K562 (cell line): ENCODE results near the gene PLA2G4D. TPM values are rescaled to one million over a fixed set of nuclear protein-coding genes. Genes with fewer than 3 reads are reported as not detected.

Experiments
- ATAC-seq: fragments of 200-7000 bp; cut with Tn5 transposase; 3 replicates; pipeline ENCODE4 v1.9.1; 2020; ENCODE audit warnings: moderate library complexity
- BruUV-seq: library from RNA; stranded (reverse); fragments of 400-500 nt; replicated peaks from 2 replicates; lab custom pipeline; 2021; lab: Mats Ljungman, UMichigan
- CTCF ChIA-PET: fragments of 300-600 bp; formaldehyde crosslinking; extraction: SDS; loops from one replicate; lab custom pipeline; 2021; ENCODE audit warnings: low intra/inter-chr PET ratio; lab: Yijun Ruan, JAX
- POLR2A ChIA-PET: fragments of 300-600, 350-650 bp; sonication (Branson Sonifier 250); formaldehyde crosslinking; extraction: SDS; loops from one replicate; lab custom pipeline; 2021; ENCODE audit warnings: antibody characterized with exemption, inconsistent platforms; lab: Yijun Ruan, JAX
- DNase-seq, 4 experiments: peaks; one replicate each; pipeline versions ENCODE4 v3.0.0 to v3.0.0-alpha.2; 2011 to 2018; ENCODE audit warnings: low spot score in 3 of 4, mixed read lengths in 3 of 4; ENCODE audit errors: extremely low read depth in 1 of 4
- FAIRE-seq: peaks from 2 replicates; lab custom pipeline; 2011; peaks lifted over from hg19 to GRCh38; lab: Jason Lieb, UNC
- H2AFZ ChIP-seq: 2 replicates; pipeline ENCODE4 v1.6.0; 2011; ENCODE audit warnings: low read depth, low read length, control low read depth, inconsistent platforms
- H3K27ac ChIP-seq: fragments of 200-600 bp; 3 replicates; pipeline ENCODE4 v1.8.0; 2011; ENCODE audit warnings: low read depth, mild to moderate bottlenecking, control low read depth, inconsistent platforms, low read length, moderate library complexity, mixed read lengths; ENCODE audit errors: extremely low read depth
- H3K27me3 ChIP-seq, 2 experiments: fragments of 300-600 bp in 1 of 2; 2 replicates in 1 of 2; 3 replicates in 1 of 2; pipeline versions ENCODE4 v1.6.0 to v1.8.0; 2011; ENCODE audit warnings: inconsistent platforms in 2 of 2, low read length in 2 of 2, mild to moderate bottlenecking in 1 of 2, mixed read lengths in 1 of 2, moderate library complexity in 1 of 2; ENCODE audit not compliant: control insufficient read depth in 2 of 2, insufficient read depth in 2 of 2
- H3K36me3 ChIP-seq: fragments of 300-600 bp; 3 replicates; pipeline ENCODE4 v1.8.0; 2011; ENCODE audit warnings: mild to moderate bottlenecking, low read length, inconsistent platforms; ENCODE audit not compliant: control insufficient read depth, insufficient read depth
- H3K4me1 ChIP-seq, 2 experiments: fragments of 200-600 bp in 1 of 2; replicated peaks in 1 of 2; 2 replicates in 1 of 2; 3 replicates in 1 of 2; pipeline versions ENCODE4 v1.5.1 to v1.8.0; 2011; ENCODE audit warnings: inconsistent platforms in 2 of 2, low read length in 2 of 2, mild to moderate bottlenecking in 1 of 2, mixed read lengths in 1 of 2, moderate library complexity in 1 of 2; ENCODE audit not compliant: control insufficient read depth in 2 of 2, insufficient read depth in 2 of 2
- H3K4me2 ChIP-seq: 2 replicates; pipeline ENCODE4 v1.6.1; 2011; ENCODE audit warnings: low read length, control low read depth, inconsistent platforms, mixed read lengths; ENCODE audit not compliant: insufficient read depth
- H3K4me3 ChIP-seq: fragments of 200-600 bp; sonication (generic), shearing (Covaris generic); 2 replicates; pipeline ENCODE4 v1.5.1; 2016; ENCODE audit warnings: control low read depth, inconsistent platforms
- H3K79me2 ChIP-seq: fragments of 200-600 bp; 3 replicates; pipeline ENCODE4 v1.8.0; 2011; ENCODE audit warnings: low read length, inconsistent platforms; ENCODE audit not compliant: control insufficient read depth, insufficient read depth
- H3K9ac ChIP-seq, 2 experiments: 2 replicates each; pipeline versions ENCODE4 v1.6.0 to v1.6.1; 2011; ENCODE audit warnings: low read depth in 2 of 2, low read length in 2 of 2, control low read depth in 1 of 2, inconsistent platforms in 1 of 2, mild to moderate bottlenecking in 1 of 2, mixed read lengths in 1 of 2; ENCODE audit not compliant: insufficient read depth in 1 of 2
- H3K9me1 ChIP-seq: one replicate; pipeline ENCODE4 v1.6.0; 2011; ENCODE audit warnings: inconsistent platforms, mild to moderate bottlenecking, low read length, moderate library complexity; ENCODE audit not compliant: control insufficient read depth, insufficient read depth
- H3K9me3 ChIP-seq: replicated peaks from 2 replicates; pipeline ENCODE4 v1.5.1; 2011; ENCODE audit warnings: low read depth, low read length, inconsistent platforms; ENCODE audit not compliant: control insufficient read depth, insufficient read depth
- H4K20me1 ChIP-seq: replicated peaks from 2 replicates; pipeline ENCODE4 v1.6.1; 2011; ENCODE audit warnings: low read length, inconsistent platforms, mixed read lengths; ENCODE audit not compliant: control insufficient read depth, insufficient read depth
- ADNP ChIP-seq: fragments of 200-800 bp; sonication (Bioruptor generic); IDR thresholded peaks from 2 replicates; pipeline ENCODE4 v1.6.1; 2016; ENCODE audit warnings: missing genetic modification characterization, missing compliant biosample characterization
- BCOR ChIP-seq: fragments of 450-650 bp; IDR thresholded peaks from 2 replicates; pipeline ENCODE4 v1.6.1; 2016
- CBX3 ChIP-seq, 2 experiments: IDR thresholded peaks; 1 replicate in 1 of 2; 2 replicates in 1 of 2; pipeline ENCODE4 v1.6.1; 2012; ENCODE audit warnings: inconsistent platforms in 2 of 2, low read length in 2 of 2, borderline replicate concordance in 1 of 2, control low read depth in 1 of 2
- CHD4 ChIP-seq: fragments of 200-600 bp; sonication (generic); IDR thresholded peaks from 3 replicates; pipeline ENCODE4 v1.6.1; 2012; ENCODE audit warnings: low read depth, mild to moderate bottlenecking, mixed read lengths, low read length, inconsistent platforms; ENCODE audit not compliant: insufficient read depth, insufficient replicate concordance, poor library complexity, severe bottlenecking
- FOXK1 ChIP-seq: sonication (generic); formaldehyde crosslinking; IDR thresholded peaks from 2 replicates; pipeline ENCODE4 v1.8.0; 2022; ENCODE audit warnings: missing genetic modification reagents, mild to moderate bottlenecking, borderline replicate concordance
- HEY1 ChIP-seq: fragments of 250-450 bp; sonication (Bioruptor Pico); IDR thresholded peaks from 2 replicates; pipeline ENCODE4 v1.5.0; 2020; ENCODE audit warnings: mild to moderate bottlenecking, moderate library complexity, borderline replicate concordance
- MAZ ChIP-seq, 2 experiments: fragments of 450-650 bp in 1 of 2; sonication (generic) in 1 of 2; formaldehyde crosslinking; IDR thresholded peaks in 1 of 2; conservative IDR thresholded peaks in 1 of 2; 2 replicates each; pipeline versions ENCODE4 v1.4.0 to v1.5.0; 2020; ENCODE audit warnings: mild to moderate bottlenecking in 1 of 2, missing genetic modification reagents in 1 of 2
- RBM25 ChIP-seq: fragments of 200-400 bp; formaldehyde crosslinking; IDR thresholded peaks from 2 replicates; pipeline ENCODE4 v1.6.1; 2018; ENCODE audit warnings: low read length, low read depth, moderate library complexity; ENCODE audit not compliant: severe bottlenecking
- RFX1 ChIP-seq: fragments of 450-650 bp; IDR thresholded peaks from 2 replicates; pipeline ENCODE4 v1.6.1; 2016; ENCODE audit warnings: mild to moderate bottlenecking, moderate library complexity
- SMARCA5 ChIP-seq: fragments of 450-650 bp; IDR thresholded peaks from 2 replicates; pipeline ENCODE4 v1.6.1; 2016
- TBP ChIP-seq: optimal IDR thresholded peaks from 2 replicates; pipeline ENCODE3; 2011; ENCODE audit warnings: low read depth, low read length, improper control_type of control experiment
- ZFP36 ChIP-seq: fragments of 150-350 bp; IDR thresholded peaks from 2 replicates; pipeline ENCODE4 v1.6.1; 2018; ENCODE audit warnings: low read length, low read depth; ENCODE audit not compliant: partially characterized antibody
- ZNF174 ChIP-seq: fragments of 250-450 bp; sonication (Bioruptor Pico); IDR thresholded peaks from 2 replicates; pipeline ENCODE4 v1.4.0; 2020; ENCODE audit warnings: mild to moderate bottlenecking
- ZNF436 ChIP-seq: fragments of 250-450, 450-650 bp; sonication (Bioruptor Pico); formaldehyde crosslinking; IDR thresholded peaks from 2 replicates; pipeline ENCODE4 v1.7.0; 2020; ENCODE audit warnings: mild to moderate bottlenecking
- WGBS: fragments of 100-300 bp; shearing (Covaris generic); methylation state at CpG from one replicate; pipeline ENCODE4 v1.1.6; 2016; ENCODE audit warnings: low coverage, mixed read lengths; ENCODE audit not compliant: insufficient coverage; ENCODE audit errors: missing lambda C conversion rate; 5-methylcytosine and 5-hydroxymethylcytosine counted together
- in situ Hi-C: fragments of 300-500 bp; cut with MboI; formaldehyde crosslinking; loops from 4 replicates; pipeline ENCODE4 v1.15.0; 2018; ENCODE audit warnings: inconsistent platforms, mixed read lengths
- intact Hi-C: fragments of 100-400 bp; cut with micrococcal nuclease; formaldehyde crosslinking; loops from 2 replicates; pipeline ENCODE4 v1.14.2; 2022
- polyA plus RNA-seq, 8 experiments: library from polyadenylated mRNA; depleted of rRNA in 4 of 8; stranded (reverse) in 5 of 8; unstranded in 3 of 8; fragments of >200 nt; fragmentation: Nextera tagmentation in 2 of 8; fragmentation: Illumina TruSeq in 1 of 8; extraction: Ambion mirVana in 2 of 8; extraction: Trizol in 1 of 8; gene quantifications; 2 replicates each; pipeline versions ENCODE4 v1.2.1 to v1.2.3, GENCODE V29; 2011 to 2014; ENCODE audit warnings: inconsistent platforms in 1 of 8, missing spikeins in 1 of 8
- total RNA-seq, 7 experiments: library from RNA; depleted of rRNA in 6 of 7; stranded (reverse); fragments of >200 nt in 6 of 7; fragmentation: Illumina TruSeq in 2 of 7; extraction: Trizol in 2 of 7; gene quantifications; 2 replicates each; pipeline versions ENCODE4 v1.2.1 to v1.2.3, GENCODE V29; 2011 to 2021; ENCODE audit warnings: low replicate concordance in 1 of 7
- TF ChIP-seq, protein P1 (sequence below): fragments of 250-450 bp; sonication (Bioruptor Pico); IDR thresholded peaks from 2 replicates; pipeline ENCODE4 v1.8.0; 2021; ENCODE audit warnings: moderate library complexity, mild to moderate bottlenecking, inconsistent platforms
- TF ChIP-seq, protein P2 (sequence below): fragments of 450-650 bp; IDR thresholded peaks from one replicate; pipeline ENCODE4 v1.6.1; 2018; ENCODE audit warnings: mild to moderate bottlenecking, moderate library complexity; ENCODE audit not compliant: partially characterized antibody
- TF ChIP-seq, protein P3 (sequence below): IDR thresholded peaks from 2 replicates; pipeline ENCODE4 v1.6.1; 2011; ENCODE audit warnings: borderline replicate concordance, low read depth, mild to moderate bottlenecking, moderate library complexity, low read length; ENCODE audit not compliant: insufficient read depth, poor library complexity, severe bottlenecking

Gene PLA2G4D
- total and polyA plus RNA-seq, 9 of the 15 experiments (the other 6 are each of a cell fraction or from before 2014, with no cell fraction given): 0.04 TPM; not detected in 8

DNA sequence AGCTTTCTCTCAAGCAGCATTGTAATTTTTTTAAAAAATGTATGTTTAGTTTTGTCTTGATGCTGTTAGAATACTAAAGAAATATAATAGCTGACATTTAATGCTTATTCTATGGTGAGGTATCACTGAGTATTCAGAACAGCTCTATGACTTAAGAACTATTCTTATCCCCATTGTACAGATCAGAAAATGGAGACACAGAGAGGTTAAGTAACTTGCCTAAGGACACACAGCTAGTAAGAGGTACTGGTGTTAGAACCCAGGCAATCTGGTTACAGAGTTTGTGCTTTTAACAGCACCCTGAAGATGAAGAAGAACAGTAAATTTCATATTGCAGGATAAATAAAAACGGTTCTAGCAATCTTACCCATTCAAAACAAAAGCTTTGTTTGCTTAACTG, 15.5 kb downstream of the PLA2G4D start:
- FAIRE-seq (no peak), ATAC-seq (no peak), DNase-seq (no peak)
- no peak overlapping the region for H3K4me3 ChIP-seq
- H3K27ac ChIP-seq: no peak overlapping the region
- no peaks in the 10 kb centered on the region for H3K9me3 ChIP-seq
- H3K79me2 ChIP-seq: no peaks in the 10 kb centered on the region
- POLR2A ChIA-PET: interaction anchor here (0.6 to 1.6 kb wide), 5 partner anchors 10 to 64 kb away, joined by 3 to 4 read pairs (median 3); no protein-coding TSS in a partner anchor
- peaks cover 3% of the 10 kb centered on the region; the same call in 1 of the 2 replicates for H4K20me1 ChIP-seq
- WGBS: 6% methylated on average over 1 of the region's 1 CpG
- peak overlapping the region in 1 of 2 experiments; percentile 35; a peak in 1 of 4 replicates for H3K9ac ChIP-seq
- in situ Hi-C loops (no loop called here), intact Hi-C loops (loop anchor here (10.0 kb wide), 1 partner anchor 396 kb away; no protein-coding TSS in a partner anchor)
- peaks cover 7 to 42% of the 10 kb centered on the region in 2 experiments for H3K27me3 ChIP-seq
- peak overlapping the region; percentile 70; the same call in 1 of the 2 replicates for H3K4me2 ChIP-seq
- CTCF ChIA-PET: interaction anchor here (0.8 kb wide), 1 partner anchor 59 kb away, joined by 4 read pairs; no protein-coding TSS in a partner anchor
- H3K9me1 ChIP-seq: no peaks in the 10 kb centered on the region
- H3K36me3 ChIP-seq: no peaks in the 10 kb centered on the region
- H3K4me1 ChIP-seq: peaks cover 9 to 15% of the 10 kb centered on the region in 2 experiments
- no TSS peak for BruUV-seq
- peak overlapping the region; percentile 89 for H2AFZ ChIP-seq
- TF ChIP-seq SMARCA5 (peak; percentile 79), HEY1 (CRISPR knock-in tag) (no peak), ZNF174 (no peak), RBM25 (peak; percentile 98), CHD4 (peak; percentile 34), FOXK1 (CRISPR knock-in tag) (no peak), ZNF436 (CRISPR knock-in tag) (no peak), BCOR (peak; percentile 92), CBX3 (IDR thresholded peaks at IDR 0.05; ENCODE audit: borderline replicate concordance in 1 of 2, low read length in 2 of 2) (0 out of 3 replicates have a peak, but pooled peaks of 1 of the 2 experiments have one; percentile 33), ADNP (tag) (peak; percentile 84), RFX1 (no peak), MAZ (CRISPR knock-in tag; conservative IDR thresholded peaks at IDR 0.05 in 1 of 2, IDR thresholded peaks at IDR 0.05 in 1 of 2) (0 out of 4 replicates have a peak, but pooled peaks of 1 of the 2 experiments have one; percentile 12), TBP (no peak), ZFP36 (peak; percentile 87)
- TF ChIP-seq, protein P1, sequence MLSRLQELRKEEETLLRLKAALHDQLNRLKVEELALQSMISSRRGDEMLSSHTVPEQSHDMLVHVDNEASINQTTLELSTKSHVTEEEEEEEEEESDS (CRISPR knock-in tag): no peak
- TF ChIP-seq, protein P2, sequence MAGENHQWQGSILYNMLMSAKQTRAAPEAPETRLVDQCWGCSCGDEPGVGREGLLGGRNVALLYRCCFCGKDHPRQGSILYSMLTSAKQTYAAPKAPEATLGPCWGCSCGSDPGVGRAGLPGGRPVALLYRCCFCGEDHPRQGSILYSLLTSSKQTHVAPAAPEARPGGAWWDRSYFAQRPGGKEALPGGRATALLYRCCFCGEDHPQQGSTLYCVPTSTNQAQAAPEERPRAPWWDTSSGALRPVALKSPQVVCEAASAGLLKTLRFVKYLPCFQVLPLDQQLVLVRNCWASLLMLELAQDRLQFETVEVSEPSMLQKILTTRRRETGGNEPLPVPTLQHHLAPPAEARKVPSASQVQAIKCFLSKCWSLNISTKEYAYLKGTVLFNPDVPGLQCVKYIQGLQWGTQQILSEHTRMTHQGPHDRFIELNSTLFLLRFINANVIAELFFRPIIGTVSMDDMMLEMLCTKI: no peak
- TF ChIP-seq, protein P3, sequence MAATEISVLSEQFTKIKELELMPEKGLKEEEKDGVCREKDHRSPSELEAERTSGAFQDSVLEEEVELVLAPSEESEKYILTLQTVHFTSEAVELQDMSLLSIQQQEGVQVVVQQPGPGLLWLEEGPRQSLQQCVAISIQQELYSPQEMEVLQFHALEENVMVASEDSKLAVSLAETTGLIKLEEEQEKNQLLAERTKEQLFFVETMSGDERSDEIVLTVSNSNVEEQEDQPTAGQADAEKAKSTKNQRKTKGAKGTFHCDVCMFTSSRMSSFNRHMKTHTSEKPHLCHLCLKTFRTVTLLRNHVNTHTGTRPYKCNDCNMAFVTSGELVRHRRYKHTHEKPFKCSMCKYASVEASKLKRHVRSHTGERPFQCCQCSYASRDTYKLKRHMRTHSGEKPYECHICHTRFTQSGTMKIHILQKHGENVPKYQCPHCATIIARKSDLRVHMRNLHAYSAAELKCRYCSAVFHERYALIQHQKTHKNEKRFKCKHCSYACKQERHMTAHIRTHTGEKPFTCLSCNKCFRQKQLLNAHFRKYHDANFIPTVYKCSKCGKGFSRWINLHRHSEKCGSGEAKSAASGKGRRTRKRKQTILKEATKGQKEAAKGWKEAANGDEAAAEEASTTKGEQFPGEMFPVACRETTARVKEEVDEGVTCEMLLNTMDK: no peak
